ENCODE data around the gene CLDN1.
"Not testable (repeated sequence)": the region's sequence is repeated elsewhere in the genome, so short reads cannot be mapped to it uniquely, and the experiment has no call there.

The CLDN1 gene

GRCh38 chr3:190293621-190294020, 28.6 kb downstream of the CLDN1 start:
- no peak for DNase-seq (ENCODE audit: low read depth in 2 of 2)

GRCh38 chr3:190291994-190292584, 30.2 kb downstream of the CLDN1 start:
- no peak for DNase-seq (ENCODE audit: low read depth in 2 of 2)

GRCh38 chr3:190289989-190290388, 32.3 kb downstream of the CLDN1 start:
- no peak for DNase-seq (ENCODE audit: low read depth in 2 of 2)

- no peak for DNase-seq (ENCODE audit: low read depth in 2 of 2)
Measured at GRCh38 chr3:190288836-190289235, 33.4 kb downstream of the CLDN1 start.

- DNase-seq (ENCODE audit: low read depth in 2 of 2): no peak
Measured at GRCh38 chr3:190286014-190286413, 36.2 kb downstream of the CLDN1 start.

GRCh38 chr3:190281308-190282051, 40.8 kb downstream of the CLDN1 start:
- DNase-seq (ENCODE audit: low read depth in 2 of 2): no peak

GRCh38 chr3:190279690-190280089, 42.6 kb downstream of the CLDN1 start:
- DNase-seq (ENCODE audit: low read depth in 2 of 2): no peak

GRCh38 chr3:190272747-190273146, 49.5 kb downstream of the CLDN1 start:
- DNase-seq (ENCODE audit: low read depth in 2 of 2): no peak

GRCh38 chr3:190269101-190269500, 53.1 kb downstream of the CLDN1 start:
- DNase-seq (ENCODE audit: low read depth in 2 of 2): no peak

- DNase-seq (ENCODE audit: low read depth in 2 of 2): not testable (repeated sequence)
Measured at GRCh38 chr3:190267464-190267863, 54.8 kb downstream of the CLDN1 start.

- DNase-seq (ENCODE audit: low read depth in 2 of 2): no peak
Measured at GRCh38 chr3:190266913-190267290, 55.3 kb downstream of the CLDN1 start.

- no peak for DNase-seq (ENCODE audit: low read depth in 2 of 2)
Measured at GRCh38 chr3:190266265-190266912, 55.9 kb downstream of the CLDN1 start.

- DNase-seq (ENCODE audit: low read depth in 2 of 2): no peak
Measured at GRCh38 chr3:190265796-190266195, 56.5 kb downstream of the CLDN1 start.

GRCh38 chr3:190265126-190265525, 57.1 kb downstream of the CLDN1 start:
- DNase-seq (ENCODE audit: low read depth in 2 of 2): no peak

- no peak for DNase-seq (ENCODE audit: low read depth in 2 of 2)
Measured at GRCh38 chr3:190261740-190262139, 60.5 kb downstream of the CLDN1 start.

- DNase-seq (ENCODE audit: low read depth in 2 of 2): no peak
Measured at GRCh38 chr3:190261015-190261414, 61.2 kb downstream of the CLDN1 start.

GRCh38 chr3:190260301-190260700, 61.9 kb downstream of the CLDN1 start:
- DNase-seq (ENCODE audit: low read depth in 2 of 2): no peak

GRCh38 chr3:190258634-190259033, 63.6 kb downstream of the CLDN1 start:
- no peak for DNase-seq (ENCODE audit: low read depth in 2 of 2)
